ENCODE measurements around the gene SORCS3. TPM values are rescaled to one million over a fixed set of nuclear protein-coding genes. Genes with fewer than 3 reads are reported as not detected.

Gene SORCS3
- total RNA-seq, 1 experiment from 2014 or later, result 0.04 TPM

DNA sequence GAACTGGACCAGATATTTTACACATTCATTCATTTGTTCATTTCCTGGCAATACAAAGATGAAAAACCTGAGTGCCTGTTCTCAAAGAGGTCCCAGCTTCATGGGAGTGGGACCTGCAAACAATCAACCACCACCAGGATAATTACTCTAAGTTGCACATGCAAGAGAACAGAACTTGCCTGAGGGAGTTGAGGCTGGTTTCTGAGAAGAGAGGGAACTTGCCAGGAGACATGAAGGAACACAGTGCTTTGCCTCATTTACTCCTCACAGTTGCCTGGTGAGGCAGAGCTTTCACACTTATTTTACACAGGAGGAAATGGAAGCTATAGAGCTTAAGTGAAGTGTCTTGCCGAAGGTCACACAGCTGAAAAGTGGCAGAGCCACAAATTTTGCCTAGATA lies 170.1 kb downstream of the SORCS3 start:
- no peak overlapping the region for H3K14ac ChIP-seq (ENCODE audit: insufficient read depth, low read length)
- no peak overlapping the region for H3K18ac ChIP-seq (ENCODE audit: insufficient read length, low read depth, low read length)
- H4K8ac ChIP-seq (replicated peaks; ENCODE audit: insufficient read length, low read depth, low read length), result no peak overlapping the region
- no peaks in the 10 kb centered on the region for H3K23me2 ChIP-seq (ENCODE audit: insufficient read length, low read depth, low read length, poor library complexity, severe bottlenecking)
- H3K27ac ChIP-seq (ENCODE audit: insufficient read length, low read depth, low read length), result no peak overlapping the region
- H2BK15ac ChIP-seq (ENCODE audit: low read depth, low read length), result no peak overlapping the region
- no peak overlapping the region for H2AK5ac ChIP-seq (ENCODE audit: insufficient read length, low read length)
- peaks cover 4% of the 10 kb centered on the region for H3K4me1 ChIP-seq (ENCODE audit: insufficient read depth, low read length)
- TF ChIP-seq CTCF (conservative IDR thresholded peaks at IDR 0.05), result no peak
- H3K4me2 ChIP-seq (ENCODE audit: insufficient read depth, insufficient read length, low read length), result no peak overlapping the region
- H3K23ac ChIP-seq (ENCODE audit: insufficient read length, low read depth, low read length), result no peak overlapping the region
- H3T11ph ChIP-seq (ENCODE audit: low read length), result no peak overlapping the region
- H3K4me3 Mint-ChIP-seq, result no peak overlapping the region
- peaks cover 0 to 2% (median 0%) of the 10 kb centered on the region in 3 experiments; a peak in 2 of 7 replicates for H3K36me3 Mint-ChIP-seq (ENCODE audit: insufficient read depth in 1 of 3, low read depth in 3 of 3)
- H2AFZ ChIP-seq (ENCODE audit: low read length), result no peak overlapping the region
- H3K27me3 Mint-ChIP-seq (ENCODE audit: low read depth), result no peaks in the 10 kb centered on the region
- H3K56ac ChIP-seq (ENCODE audit: insufficient read length, low read depth, low read length), result no peak overlapping the region
- H4K91ac ChIP-seq (ENCODE audit: insufficient read length, low read depth, low read length), result no peak overlapping the region
- H4K5ac ChIP-seq (ENCODE audit: insufficient read length, low read depth, low read length), result no peak overlapping the region
- no peak overlapping the region for H2BK5ac ChIP-seq (ENCODE audit: insufficient read length, low read length)
- no peak overlapping the region for H2BK120ac ChIP-seq (ENCODE audit: low read depth, low read length, poor library complexity, severe bottlenecking)
- H3K27me3 ChIP-seq (ENCODE audit: insufficient read depth, low read length), result no peaks in the 10 kb centered on the region
- H3K4ac ChIP-seq (ENCODE audit: low read depth, low read length), result no peak overlapping the region
- H3K4me1 Mint-ChIP-seq, result peaks cover 4 to 10% of the 10 kb centered on the region in 2 experiments
- DNase-seq, result no peak
- no peaks in the 10 kb centered on the region for H4K20me1 ChIP-seq (ENCODE audit: control insufficient read depth, insufficient read depth, insufficient read length)
- no peaks in the 10 kb centered on the region for H3K9me3 Mint-ChIP-seq
- H3K27ac Mint-ChIP-seq, result no peak overlapping the region
- no peaks in the 10 kb centered on the region for H3K79me1 ChIP-seq (ENCODE audit: insufficient read depth, low read depth, low read length, poor library complexity, severe bottlenecking)
- H3K9ac ChIP-seq (ENCODE audit: extremely low read depth, insufficient read length, low read length), result no peak overlapping the region
- H2BK12ac ChIP-seq (ENCODE audit: insufficient read length, low read depth, low read length), result no peak overlapping the region
- no peaks in the 10 kb centered on the region for H3K9me3 ChIP-seq (ENCODE audit: control insufficient read depth, low read depth, low read length)
- no peaks in the 10 kb centered on the region for H3K79me2 ChIP-seq (ENCODE audit: insufficient read depth, low read length)
- no peak overlapping the region for H2BK20ac ChIP-seq (ENCODE audit: low read depth, low read length, poor library complexity, severe bottlenecking)
- no CpG with 5 or more reads among the region's 1 CpG for WGBS (ENCODE audit: extremely low coverage, insufficient read length, low lambda C conversion rate)

Measured in H9 (cell line).